ENCODE results near the gene TPRN.

TPRN gene

DNA sequence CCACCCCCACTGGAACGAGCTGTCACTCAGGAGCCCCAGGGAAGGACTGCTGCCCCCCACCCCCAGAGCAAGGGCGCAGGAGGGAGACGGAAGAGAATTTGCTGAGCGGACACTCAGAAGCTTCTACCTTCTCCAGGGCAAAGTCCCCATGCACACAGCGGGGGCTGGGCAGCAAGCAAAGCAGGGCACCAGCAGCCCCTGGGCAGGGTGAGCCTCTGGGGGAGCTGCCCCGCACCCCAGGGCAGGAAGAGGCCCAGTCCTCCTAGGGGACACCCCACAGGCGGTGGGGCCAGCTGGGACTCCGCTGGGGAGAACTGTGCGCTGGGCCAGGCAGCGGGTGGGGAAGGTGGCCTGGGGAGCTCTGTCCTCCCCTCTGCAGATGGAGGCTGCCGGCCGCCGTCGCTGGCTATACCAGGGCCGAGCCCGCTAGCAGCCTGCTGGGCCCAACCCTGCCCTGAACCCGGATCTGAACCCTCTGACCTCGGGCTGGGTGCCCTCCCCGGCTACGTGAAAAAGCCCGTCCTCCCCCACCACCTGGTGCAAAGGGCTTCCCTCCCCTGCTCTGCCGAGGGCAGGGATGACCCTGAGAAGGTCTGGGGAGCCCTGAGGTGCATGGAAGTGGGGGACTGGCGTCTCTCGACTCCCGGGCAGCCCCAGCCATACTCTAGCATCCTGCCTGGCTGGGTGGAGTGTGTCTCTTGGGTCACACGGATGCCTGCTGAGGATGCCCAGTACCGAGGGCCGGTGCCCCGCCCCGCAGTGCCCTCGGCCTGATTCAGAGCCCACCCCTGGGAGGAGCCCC, 29.6 kb upstream of the TPRN start:
- no peaks in the 10 kb centered on the region for H3K9me3 Mint-ChIP-seq
- no peaks in the 10 kb centered on the region for H3K36me3 Mint-ChIP-seq (ENCODE audit: low read depth)
- H3K4me1 Mint-ChIP-seq (ENCODE audit: low read depth): peaks cover 3% of the 10 kb centered on the region
- H3K4me3 Mint-ChIP-seq: no peak overlapping the region
- no peak overlapping the region for H3K27ac Mint-ChIP-seq
- H3K27me3 Mint-ChIP-seq (ENCODE audit: low read depth): no peaks in the 10 kb centered on the region

DNA sequence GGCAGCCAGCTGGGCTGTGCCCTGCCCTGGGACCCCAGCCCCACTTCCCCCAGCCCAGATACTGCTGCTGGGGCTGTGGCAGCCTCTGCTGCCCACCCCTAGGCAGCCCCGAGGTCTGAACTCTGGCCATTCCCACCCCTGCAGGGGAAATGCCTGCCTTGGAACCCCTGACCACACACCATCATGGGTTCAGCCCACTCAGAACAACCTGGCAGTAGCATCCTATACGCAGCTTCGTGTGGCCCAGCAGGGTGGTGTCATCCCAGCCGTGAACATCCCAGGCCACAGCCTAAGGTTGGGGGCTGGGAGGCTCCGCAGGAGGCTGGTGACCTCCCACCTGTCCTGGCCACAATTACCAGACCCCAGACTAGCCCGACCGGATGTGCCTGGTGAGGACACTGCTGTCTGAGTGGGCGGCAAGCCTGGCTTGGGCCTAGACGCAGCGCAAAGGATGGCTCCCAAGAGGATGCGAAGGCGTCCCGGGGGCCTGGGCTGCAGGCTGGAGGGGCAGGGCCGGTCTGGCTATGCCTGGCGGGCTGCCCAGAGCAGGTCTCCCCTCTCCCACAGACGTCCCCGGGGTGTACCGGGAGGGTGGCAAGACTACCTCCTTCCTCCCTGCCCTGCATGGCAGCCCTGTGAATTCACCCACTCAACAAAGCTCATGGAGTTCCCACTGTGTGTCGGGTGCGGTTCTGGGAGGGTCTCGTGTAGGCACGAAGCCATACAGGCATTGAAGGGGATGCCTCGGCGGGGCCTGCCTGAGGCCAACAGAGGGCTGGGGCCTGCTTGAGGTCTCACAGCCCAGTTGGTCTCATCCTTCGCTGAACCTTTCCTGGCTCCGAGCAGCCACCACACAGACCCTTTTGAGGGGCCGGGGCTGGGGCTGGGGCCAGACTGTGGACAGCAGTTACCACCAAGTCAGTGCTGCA, 28.7 kb upstream of the TPRN start:
- no peak overlapping the region for H3K4me3 Mint-ChIP-seq
- H3K36me3 Mint-ChIP-seq (ENCODE audit: low read depth): no peaks in the 10 kb centered on the region
- no peak overlapping the region for H3K27ac Mint-ChIP-seq
- H3K27me3 Mint-ChIP-seq (ENCODE audit: low read depth): no peaks in the 10 kb centered on the region
- no peaks in the 10 kb centered on the region for H3K9me3 Mint-ChIP-seq
- H3K4me1 Mint-ChIP-seq (ENCODE audit: low read depth): peaks cover 3% of the 10 kb centered on the region

DNA sequence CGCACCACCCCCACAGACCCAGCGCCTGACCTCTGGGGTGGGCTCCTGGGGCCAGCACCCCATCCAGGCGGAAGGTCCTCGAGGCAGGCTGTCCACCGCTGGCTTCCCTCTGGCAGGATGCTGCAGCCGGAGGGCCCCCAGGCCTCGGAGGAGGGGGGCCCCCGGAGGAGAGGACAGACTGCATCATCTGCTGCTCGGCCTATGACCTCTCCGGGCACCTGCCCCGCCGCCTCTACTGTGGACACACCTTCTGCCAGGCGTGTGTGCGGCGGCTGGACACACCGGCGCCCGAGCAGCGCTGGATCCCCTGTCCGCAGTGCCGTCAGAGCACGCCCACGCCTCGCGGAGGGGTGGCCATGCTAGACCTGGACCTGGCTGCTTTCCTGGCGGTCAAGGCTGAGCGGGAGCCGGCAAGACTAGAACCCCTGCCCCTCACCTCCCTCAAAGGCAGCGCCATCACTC, 28.0 kb upstream of the TPRN start:
- Mint-ChIP-seq H3K4me1 (ENCODE audit: low read depth) (peaks cover 3% of the 10 kb centered on the region), H3K36me3 (ENCODE audit: low read depth) (no peaks in the 10 kb centered on the region), H3K4me3 (no peak overlapping the region), H3K27me3 (ENCODE audit: low read depth) (no peaks in the 10 kb centered on the region), H3K27ac (no peak overlapping the region), H3K9me3 (no peaks in the 10 kb centered on the region)

DNA sequence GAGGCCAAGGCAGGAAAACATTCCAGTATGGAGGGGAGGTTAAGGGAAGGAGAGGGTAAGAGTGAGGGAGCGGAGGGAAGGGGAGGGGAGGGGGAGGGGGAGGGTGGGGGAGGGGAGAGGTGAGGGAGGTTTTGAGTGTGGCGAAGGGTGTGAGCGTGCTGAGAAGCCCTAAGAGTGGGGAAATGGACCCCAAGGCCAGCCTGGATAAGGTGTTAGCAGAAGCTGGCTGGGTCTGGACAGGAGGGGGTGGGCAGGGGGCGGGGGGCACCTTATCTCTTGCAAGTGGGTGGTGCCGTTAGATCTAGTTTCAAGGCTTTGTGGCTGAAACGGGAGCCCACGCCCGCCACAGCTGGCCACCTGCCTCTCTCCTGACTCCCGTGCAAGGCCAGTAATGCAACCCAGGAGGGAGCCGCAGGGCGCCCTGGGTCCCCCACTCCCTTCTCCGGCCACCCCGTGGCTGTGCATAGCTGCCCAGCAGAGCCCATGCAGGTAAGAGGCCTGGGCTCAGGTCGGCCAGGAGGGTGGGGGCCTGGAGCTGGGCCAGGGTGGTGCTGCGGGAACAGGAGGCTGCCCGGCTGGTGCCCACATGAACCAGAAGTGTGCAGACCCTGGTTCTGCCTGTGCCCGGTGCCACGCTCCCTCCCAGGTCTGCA, 27.4 kb upstream of the TPRN start:
- no peaks in the 10 kb centered on the region for H3K9me3 Mint-ChIP-seq
- H3K4me1 Mint-ChIP-seq (ENCODE audit: low read depth): peaks cover 3% of the 10 kb centered on the region
- H3K4me3 Mint-ChIP-seq: no peak overlapping the region
- no peak overlapping the region for H3K27ac Mint-ChIP-seq
- H3K36me3 Mint-ChIP-seq (ENCODE audit: low read depth): no peaks in the 10 kb centered on the region
- H3K27me3 Mint-ChIP-seq (ENCODE audit: low read depth): no peaks in the 10 kb centered on the region

DNA sequence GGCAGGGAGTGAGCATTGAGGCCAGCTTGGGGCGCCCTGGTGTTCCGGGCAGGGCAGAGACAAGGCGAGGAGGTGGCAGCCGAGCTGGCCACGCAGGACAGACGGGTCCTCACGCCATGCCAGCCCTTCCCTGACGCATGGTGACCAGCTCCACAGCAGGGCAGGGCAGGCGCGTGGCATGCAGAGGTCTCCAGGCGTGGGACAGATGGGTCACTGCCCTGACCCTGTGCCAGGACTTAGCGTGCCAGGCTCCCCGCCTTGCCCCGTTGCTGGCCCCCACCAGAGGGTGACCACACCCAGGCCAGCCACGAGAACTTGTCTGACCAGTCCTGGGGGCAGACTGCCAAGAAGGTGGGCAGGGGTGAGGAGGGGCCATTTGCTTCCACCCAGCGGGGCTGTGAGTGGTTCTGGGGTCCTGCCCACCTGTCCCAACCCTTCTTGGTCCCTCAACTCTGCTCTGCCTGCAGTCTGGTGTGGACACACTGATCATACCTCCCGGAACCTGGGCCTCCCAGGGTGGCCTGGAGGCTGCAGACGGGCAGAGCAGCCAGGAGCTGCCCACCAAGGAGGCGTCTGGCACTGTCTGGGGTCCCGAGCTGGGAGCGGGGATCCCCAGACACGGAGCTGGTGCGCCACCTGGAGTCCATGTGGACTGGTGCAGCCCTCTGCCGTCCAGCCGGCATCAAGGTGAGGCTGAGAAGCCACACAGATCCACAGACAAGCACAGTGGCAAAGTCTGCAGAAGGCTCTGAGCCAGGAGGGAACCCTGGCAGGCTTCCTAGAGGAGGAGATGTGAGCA, 26.7 kb upstream of the TPRN start, which contains the start of gene RNF224:
RNF224 (plus strand) TSS at position 449 of the 799 bp plus-strand sequence. CDS start 834 bp downstream, outside the sequence.
- H3K4me3 Mint-ChIP-seq: no peak within 1 kb of the TSS
- H3K4me1 Mint-ChIP-seq (ENCODE audit: low read depth): peaks cover 3% of the 10 kb centered on the region
- no peaks in the 10 kb centered on the region for H3K27me3 Mint-ChIP-seq (ENCODE audit: low read depth)
- H3K9me3 Mint-ChIP-seq: no peaks in the 10 kb centered on the region
- H3K27ac Mint-ChIP-seq: no peak within 1 kb of the TSS
- no peaks in the 10 kb centered on the region for H3K36me3 Mint-ChIP-seq (ENCODE audit: low read depth)

DNA sequence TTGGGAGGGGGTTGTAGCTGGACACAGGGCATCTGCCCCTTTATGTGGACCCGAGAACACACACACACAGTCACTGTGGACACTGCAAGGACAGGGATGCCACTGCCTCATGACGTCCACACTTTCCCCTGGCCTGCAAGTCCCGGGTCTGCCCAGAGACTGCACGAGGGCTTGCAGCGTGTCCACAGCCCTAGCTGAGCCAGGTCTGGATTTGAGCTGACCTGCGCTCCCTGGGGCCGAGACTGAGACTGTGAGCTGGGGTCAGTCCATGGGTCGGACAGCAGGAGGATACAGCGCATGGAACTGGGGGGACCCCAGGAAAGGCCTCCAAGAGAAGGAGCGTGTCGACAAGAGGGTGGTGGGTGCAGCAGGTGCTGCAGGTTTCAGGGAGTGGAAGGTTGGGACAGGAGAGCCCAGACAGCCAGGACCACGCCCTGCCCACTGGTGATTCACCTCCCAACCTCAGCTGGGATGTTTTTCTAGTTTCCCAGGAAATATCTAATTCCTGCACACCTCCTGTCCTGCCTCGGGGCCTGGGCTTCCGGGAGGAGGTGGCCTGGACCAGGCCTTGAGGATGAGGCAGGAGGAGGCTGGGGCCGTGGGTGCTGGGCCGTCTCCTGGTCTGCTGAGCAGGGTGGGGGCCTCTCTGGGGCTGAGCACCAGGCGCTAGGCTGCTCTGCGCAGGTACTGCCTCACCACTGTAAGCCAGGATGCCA, 26.0 kb upstream of the TPRN start:
- H3K4me3 Mint-ChIP-seq: no peak overlapping the region
- no peak overlapping the region for H3K27ac Mint-ChIP-seq
- no peaks in the 10 kb centered on the region for H3K27me3 Mint-ChIP-seq (ENCODE audit: low read depth)
- H3K4me1 Mint-ChIP-seq (ENCODE audit: low read depth): peaks cover 3% of the 10 kb centered on the region
- H3K9me3 Mint-ChIP-seq: no peaks in the 10 kb centered on the region
- H3K36me3 Mint-ChIP-seq (ENCODE audit: low read depth): no peaks in the 10 kb centered on the region

DNA sequence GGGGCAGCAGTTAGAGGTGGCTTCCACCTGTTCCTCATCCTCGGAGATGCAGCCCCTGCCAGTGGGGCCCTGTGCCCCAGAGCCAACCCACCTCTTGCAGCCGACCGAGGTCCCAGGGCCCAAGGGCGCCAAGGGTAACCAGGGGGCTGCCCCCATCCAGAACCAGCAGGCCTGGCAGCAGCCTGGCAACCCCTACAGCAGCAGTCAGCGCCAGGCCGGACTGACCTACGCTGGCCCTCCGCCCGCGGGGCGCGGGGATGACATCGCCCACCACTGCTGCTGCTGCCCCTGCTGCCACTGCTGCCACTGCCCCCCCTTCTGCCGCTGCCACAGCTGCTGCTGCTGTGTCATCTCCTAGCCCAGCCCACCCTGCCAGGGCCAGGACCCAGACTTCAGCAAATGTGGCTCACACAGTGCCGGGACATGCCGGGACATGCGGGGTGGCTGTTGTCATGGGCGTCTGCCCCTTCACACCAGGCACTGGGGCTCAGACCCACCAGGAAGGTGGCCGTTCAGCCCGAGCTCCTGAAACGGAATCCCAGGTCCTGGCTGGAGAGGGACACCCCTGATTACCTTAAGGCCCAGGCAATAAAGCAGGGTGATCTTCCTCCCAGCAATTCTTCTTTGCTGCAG, 25.3 kb upstream of the TPRN start:
- H3K27me3 Mint-ChIP-seq (ENCODE audit: low read depth): no peaks in the 10 kb centered on the region
- H3K4me3 Mint-ChIP-seq: no peak overlapping the region
- no peaks in the 10 kb centered on the region for H3K9me3 Mint-ChIP-seq
- no peak overlapping the region for H3K27ac Mint-ChIP-seq
- peaks cover 3% of the 10 kb centered on the region for H3K4me1 Mint-ChIP-seq (ENCODE audit: low read depth)
- H3K36me3 Mint-ChIP-seq (ENCODE audit: low read depth): no peaks in the 10 kb centered on the region

DNA sequence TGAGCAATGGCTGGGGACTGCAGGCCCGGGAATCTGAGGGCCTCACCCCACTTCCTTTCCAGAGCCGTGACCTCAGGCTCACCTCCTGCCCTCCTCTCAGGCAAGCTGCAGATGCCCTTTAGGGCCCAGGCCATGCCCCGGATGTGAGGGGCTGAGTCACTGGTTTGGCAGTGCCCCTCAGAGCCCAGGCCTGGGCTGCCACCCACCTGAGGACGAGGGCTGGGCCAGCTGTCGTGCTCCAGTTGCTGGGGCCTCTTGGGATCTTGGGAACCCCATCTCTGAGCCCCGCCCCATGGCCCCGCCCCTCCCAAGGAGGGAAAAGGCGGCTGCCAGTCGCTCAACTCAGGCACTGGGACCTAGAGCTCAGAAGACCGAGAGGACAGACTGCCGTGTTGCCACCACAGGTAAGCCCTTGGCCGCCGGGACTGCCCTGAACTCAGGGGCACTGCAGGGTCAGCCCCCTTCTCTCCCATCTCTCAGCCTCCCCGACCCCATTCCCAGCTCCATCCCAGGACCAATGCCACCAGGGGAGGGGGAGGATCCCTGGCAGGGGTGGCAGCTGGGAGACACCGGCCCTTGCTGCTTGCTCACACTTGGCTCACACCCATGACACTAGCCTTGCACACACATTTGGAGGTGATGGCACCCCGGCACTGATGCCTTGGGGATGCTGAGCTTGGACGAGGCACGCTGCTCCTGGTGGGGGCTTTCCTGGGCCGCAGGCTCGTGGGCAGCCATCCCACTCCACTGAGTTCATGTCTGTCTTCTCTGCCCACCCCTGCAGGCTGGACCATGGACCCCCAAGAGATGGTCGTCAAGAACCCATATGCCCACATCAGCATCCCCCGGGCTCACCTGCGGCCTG, 24.5 kb upstream of the TPRN start, which contains the start of gene CYSRT1:
CYSRT1 (plus strand) TSS at position 345 of the 865 bp plus-strand sequence; CDS start at position 793, 448 bp downstream.
- peak within 1 kb of the TSS; percentile 78 for H3K27ac Mint-ChIP-seq
- H3K9me3 Mint-ChIP-seq: no peaks in the 10 kb centered on the region
- H3K36me3 Mint-ChIP-seq (ENCODE audit: low read depth): no peaks in the 10 kb centered on the region
- peak within 1 kb of the TSS; percentile 80 for H3K4me3 Mint-ChIP-seq
- H3K4me1 Mint-ChIP-seq (ENCODE audit: low read depth): peaks cover 3% of the 10 kb centered on the region
- no peaks in the 10 kb centered on the region for H3K27me3 Mint-ChIP-seq (ENCODE audit: low read depth)

DNA sequence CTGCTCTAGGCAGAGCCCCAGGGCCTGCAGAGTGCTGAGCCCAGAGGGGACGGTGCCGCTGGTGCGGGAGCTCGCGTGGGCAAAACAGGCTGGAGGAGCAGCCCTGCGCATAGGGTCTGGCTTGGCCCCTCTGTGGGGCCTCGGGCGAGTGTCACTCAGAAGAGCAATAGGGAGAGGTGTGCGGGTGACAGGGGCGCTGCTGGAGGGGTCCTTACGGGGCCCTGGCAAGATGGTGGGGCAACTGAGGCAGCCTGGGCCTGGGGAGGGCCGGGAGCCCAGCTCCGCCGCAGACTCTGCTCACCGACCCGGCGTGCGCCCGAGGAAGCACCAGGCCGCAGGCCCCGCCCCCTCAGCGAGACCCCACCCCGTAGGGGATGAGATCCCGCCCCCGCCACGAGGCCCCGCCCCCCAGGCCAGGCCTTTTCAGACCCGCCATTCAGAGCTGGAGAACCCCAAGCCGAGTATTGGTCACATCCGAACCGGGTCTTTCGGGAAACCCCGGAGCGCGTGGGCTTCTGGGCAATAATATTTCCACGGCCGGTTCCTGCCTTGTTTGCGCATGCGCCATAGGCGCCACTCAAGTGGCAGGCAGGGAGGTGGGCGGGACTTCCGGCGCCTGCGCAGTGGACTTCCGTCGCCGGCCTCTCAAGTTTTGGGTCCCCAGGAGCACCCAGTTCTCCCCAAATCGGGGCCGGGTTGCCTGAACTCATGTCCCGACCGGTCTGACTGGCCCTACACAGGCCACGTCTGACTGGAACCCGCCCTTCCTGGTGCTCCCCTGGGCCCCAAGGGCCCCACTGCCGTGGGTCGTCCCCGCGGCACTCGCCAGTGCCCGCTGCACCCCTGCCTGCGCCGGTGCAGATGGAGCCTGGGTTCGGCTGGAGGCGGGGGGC, 22.8 kb upstream of the TPRN start:
- Mint-ChIP-seq H3K36me3 (ENCODE audit: low read depth) (no peaks in the 10 kb centered on the region), H3K27ac (peak overlapping the region; percentile 82), H3K9me3 (no peaks in the 10 kb centered on the region), H3K4me1 (ENCODE audit: low read depth) (peaks cover 3% of the 10 kb centered on the region), H3K27me3 (ENCODE audit: low read depth) (no peaks in the 10 kb centered on the region), H3K4me3 (peak overlapping the region; percentile 80)

DNA sequence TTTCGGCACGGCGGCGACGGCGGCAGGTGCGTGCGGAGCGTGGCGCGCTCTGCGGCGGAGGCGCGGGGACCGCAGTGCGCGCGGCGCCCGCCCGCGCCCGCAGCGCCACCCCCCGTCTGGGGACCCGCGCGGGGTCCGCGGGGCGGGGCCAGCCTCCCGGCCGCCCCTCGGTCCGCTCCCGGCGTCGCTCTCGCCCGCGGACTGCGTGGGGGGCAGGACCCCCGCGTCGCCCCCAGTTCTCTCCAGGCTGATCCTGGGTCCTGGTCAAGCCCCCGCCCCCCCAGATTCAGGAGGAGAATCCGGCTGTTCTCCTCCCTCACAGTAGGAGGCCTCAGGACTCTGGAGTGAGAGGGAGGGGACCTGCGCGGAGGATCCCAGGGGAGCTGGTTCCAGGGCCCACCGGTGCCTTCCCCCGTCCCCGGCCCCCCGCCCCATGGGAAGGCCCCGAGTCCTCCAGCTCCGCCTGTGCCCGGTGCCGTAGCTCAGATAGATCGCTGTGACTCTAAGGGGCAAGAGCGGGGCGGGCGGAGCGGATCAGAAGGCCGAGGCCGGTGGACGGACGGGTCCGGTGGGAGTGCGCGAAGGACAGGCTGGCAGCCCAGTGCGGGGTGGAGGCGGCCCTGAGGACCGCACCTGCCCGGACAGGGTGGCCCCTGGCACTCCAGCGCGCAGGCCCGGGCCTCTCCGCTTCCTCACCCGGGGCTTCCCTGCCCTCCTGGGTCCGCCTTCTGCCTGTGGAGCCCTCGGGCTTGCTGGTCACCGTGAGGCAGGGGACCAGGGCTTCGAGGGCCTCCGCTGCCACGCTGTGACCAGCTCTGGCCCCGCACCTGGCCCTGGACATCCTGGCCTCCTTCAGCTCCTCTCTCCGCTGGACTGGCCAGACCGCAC, 21.9 kb upstream of the TPRN start, which contains the start of gene RNF208:
RNF208 (minus strand) TSS at position 51 of the 888 bp plus-strand sequence. CDS start 1,028 bp downstream, outside the sequence.
- H3K27ac Mint-ChIP-seq: peak within 1 kb of the TSS; percentile 82
- no peaks in the 10 kb centered on the region for H3K27me3 Mint-ChIP-seq (ENCODE audit: low read depth)
- no peaks in the 10 kb centered on the region for H3K36me3 Mint-ChIP-seq (ENCODE audit: low read depth)
- H3K4me3 Mint-ChIP-seq: peak within 1 kb of the TSS; percentile 80
- no peaks in the 10 kb centered on the region for H3K9me3 Mint-ChIP-seq
- H3K4me1 Mint-ChIP-seq (ENCODE audit: low read depth): peaks cover under 1% of the 10 kb centered on the region

Data from T-helper 1 cell treated with Interleukin-12 subunit alpha and Interleukin-12 subunit beta and Interleukin-4 antibody, amounts not matched to agents 30 μg/mL and 1 μg/mL, for 36 hours (primary cell).